Loucy (cell line): ENCODE data around the gene PRMT2.

Experiments used
- EZH2phosphoT487 ChIP-seq: fragments of 200-600 bp; IDR thresholded peaks from 2 replicates; pipeline ENCODE4 v1.6.1; 2018; ENCODE audit warnings: antibody characterized with exemption, mild to moderate bottlenecking, moderate library complexity, borderline replicate concordance
- TF ChIP-seq, protein P1 (sequence below): fragments of 200-600 bp; sonication (generic); conservative IDR thresholded peaks from 2 replicates; pipeline ENCODE4 v1.5.1; 2014; ENCODE audit warnings: mild to moderate bottlenecking, antibody characterized with exemption, low read length

DNA sequence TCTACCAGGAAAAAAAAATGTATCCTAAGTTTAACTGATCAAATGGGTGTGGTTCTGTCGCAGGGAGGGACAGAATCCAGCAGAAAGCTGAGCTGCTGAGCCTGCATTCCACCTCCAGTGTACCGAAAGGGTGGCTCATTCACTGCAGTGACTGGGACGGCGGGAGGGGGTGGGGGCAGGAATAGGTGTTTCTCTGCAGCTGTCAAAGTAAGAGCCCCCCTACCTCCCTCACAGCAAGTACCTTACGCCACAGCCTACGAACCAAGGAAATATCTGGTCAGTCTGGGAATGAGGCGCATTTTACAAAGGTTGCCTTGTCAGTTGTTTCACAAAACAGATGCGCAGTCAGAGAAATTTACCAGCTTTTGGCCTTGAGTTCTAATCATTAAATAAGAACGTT, 32.2 kb upstream of the PRMT2 start:
- TF ChIP-seq, protein P1, sequence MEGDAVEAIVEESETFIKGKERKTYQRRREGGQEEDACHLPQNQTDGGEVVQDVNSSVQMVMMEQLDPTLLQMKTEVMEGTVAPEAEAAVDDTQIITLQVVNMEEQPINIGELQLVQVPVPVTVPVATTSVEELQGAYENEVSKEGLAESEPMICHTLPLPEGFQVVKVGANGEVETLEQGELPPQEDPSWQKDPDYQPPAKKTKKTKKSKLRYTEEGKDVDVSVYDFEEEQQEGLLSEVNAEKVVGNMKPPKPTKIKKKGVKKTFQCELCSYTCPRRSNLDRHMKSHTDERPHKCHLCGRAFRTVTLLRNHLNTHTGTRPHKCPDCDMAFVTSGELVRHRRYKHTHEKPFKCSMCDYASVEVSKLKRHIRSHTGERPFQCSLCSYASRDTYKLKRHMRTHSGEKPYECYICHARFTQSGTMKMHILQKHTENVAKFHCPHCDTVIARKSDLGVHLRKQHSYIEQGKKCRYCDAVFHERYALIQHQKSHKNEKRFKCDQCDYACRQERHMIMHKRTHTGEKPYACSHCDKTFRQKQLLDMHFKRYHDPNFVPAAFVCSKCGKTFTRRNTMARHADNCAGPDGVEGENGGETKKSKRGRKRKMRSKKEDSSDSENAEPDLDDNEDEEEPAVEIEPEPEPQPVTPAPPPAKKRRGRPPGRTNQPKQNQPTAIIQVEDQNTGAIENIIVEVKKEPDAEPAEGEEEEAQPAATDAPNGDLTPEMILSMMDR = no peak
- no peak for TF ChIP-seq EZH2phosphoT487
